GM04504 (cell line): ENCODE results near the gene CDKN2B-AS1.

ENCODE experiments used
- DNase-seq: peaks from one replicate; pipeline ENCODE4 v3.0.0-alpha.2; 2012; ENCODE audit warnings: low read depth

The CDKN2B-AS1 gene

DNA sequence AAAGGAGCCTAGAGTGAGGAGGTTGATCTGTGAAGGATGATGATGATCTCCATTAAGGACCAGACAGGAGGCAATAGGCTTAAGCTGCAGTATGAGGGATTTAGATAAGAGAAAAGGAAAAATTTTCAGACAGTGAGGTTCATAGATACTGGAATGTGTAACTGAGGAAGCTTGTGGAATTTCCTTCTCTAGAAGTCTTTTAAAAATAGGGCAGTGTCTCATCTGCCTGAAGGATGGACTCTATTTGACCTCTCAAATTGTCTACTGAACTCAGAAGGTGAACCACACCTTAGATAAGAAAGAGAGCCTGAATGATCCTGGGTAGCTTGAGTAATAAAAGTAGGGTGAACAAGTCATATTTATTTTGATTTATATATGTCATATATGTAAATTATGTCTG, 162.7 kb downstream of the CDKN2B-AS1 start:
- DNase-seq, result no peak

DNA sequence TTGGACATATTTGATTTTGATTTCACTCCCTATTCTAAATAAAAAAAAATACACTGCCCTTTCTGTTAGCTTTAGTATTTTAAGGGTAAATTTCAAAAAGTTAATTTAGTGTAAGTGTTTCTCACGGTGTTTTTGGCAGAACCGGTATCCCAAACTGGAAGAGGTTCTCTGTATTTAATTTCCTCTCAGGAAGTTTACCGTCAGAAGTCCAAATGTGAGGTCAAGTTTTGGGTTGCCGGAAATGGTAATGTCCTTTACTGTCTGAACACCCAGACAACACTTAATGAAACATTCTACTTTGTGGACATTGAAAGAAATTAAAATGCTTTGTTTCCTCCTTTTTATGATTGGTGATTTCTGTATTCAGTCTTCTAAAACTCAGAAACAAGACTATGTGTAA, 163.2 kb downstream of the CDKN2B-AS1 start:
- DNase-seq, result no peak

DNA sequence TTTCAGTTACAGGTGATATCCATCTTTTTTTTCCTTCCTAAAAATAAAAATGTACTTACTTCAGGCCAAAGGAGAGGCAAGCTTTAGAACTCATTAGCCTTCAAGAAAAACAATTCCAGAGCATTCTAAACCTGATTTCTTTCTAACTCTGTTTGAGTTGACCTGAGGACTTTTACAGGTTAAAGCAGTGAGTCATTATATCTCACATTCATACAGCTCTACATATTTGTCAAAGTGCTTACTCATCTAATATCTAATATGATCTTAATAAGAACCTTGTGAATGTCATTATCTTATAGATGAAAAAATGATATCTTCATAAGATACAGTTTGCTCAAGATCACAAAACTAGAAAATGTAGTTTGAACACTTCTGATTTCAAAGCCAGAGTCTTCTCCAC, 163.7 kb downstream of the CDKN2B-AS1 start:
- no peak for DNase-seq

DNA sequence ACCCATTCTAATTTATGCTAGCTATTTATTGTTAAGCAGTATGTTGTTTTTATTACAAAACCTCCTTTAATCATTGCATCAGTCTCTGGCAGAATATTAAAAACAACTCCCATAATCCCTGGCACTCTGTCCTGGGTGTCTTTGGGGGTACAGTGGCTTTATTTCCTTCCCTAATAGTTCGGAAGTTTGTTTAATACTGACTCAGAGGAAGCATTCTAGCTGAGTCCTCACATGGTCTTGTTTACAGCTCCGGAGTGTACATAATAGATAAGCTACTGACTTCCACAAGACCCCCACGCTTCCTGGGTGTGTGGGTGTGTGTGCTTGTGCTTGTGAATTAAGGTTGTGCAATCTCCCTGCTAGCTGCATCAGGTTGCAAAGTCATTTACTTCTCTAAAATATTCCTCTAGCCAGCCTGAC, 164.3 kb downstream of the CDKN2B-AS1 start:
- DNase-seq, result no peak

DNA sequence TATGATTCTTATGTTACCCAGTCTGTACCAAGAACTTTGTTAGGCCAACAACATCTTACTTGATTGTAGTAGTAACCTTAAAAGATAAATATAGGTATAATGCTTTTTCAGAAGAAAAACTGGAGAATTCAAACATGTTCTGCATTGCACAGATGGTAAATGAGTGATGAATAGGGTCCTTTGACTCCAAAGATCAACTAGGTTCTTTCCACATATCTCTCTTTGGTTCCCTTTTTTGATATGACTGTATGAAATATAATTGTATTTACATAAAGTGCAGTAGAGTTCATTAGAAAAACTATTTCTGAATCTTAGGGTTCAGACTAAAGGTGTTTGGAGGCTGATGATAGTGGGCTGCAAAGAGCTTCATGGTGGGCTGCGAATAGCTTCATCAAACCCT, 165.0 kb downstream of the CDKN2B-AS1 start:
- no peak for DNase-seq

DNA sequence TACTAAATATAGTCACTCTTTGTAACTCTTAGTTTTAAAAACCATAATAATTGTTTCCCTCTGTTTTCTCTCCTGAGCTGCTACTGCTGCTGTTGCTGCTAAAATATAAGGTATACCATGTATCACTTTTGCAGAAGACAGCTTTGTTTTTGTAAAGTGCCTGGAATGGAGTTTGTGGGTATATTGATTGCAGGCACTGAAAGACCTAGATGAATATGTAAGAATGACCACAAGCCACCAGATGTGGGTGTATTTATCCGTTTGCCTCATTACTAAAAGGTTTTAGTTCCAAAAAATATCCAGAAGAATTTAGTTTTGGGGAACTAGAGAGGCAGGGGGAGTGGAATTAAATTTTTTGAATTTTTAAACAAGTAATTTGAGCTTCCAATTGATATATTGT, 165.6 kb downstream of the CDKN2B-AS1 start:
- DNase-seq, result no peak

DNA sequence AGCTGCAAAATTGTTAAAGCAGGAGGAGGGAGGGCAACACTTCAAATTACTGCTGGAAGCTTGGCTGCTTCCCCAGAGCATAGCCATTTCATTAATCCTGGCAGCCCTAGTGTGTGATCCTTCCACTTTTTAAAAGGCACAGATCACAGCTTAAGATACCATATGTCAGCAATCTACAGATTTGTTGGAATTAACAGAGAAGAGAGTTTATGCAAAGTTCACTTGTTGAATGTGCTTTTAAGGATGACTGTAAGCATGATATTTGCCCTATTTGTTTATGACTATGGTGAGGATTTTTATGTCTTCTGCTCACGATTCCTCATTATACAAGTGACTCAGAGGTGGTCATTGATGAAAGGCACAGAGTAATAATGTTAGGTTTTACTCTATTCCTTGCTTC, 170.6 kb downstream of the CDKN2B-AS1 start:
- DNase-seq, result peak; percentile 58

DNA sequence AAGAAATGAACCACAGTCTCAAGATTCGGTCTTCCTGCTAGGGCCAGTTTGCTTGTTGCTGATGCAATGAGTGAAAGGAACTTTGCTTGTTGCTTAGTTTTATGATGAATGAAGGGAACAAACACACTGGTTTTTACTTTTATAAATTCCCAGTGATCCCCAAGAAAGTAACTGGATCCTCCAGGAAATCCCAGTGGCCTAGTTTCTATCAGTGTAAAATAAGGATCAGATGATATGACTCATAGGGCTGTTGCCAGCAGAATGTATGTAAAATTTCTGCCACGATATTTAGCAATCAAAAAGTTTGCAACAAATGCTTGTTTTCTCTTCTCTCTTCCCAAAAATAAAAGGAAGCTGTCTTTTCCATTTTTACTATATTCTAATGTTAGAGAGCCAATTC, 174.7 kb downstream of the CDKN2B-AS1 start:
- DNase-seq, result no peak

DNA sequence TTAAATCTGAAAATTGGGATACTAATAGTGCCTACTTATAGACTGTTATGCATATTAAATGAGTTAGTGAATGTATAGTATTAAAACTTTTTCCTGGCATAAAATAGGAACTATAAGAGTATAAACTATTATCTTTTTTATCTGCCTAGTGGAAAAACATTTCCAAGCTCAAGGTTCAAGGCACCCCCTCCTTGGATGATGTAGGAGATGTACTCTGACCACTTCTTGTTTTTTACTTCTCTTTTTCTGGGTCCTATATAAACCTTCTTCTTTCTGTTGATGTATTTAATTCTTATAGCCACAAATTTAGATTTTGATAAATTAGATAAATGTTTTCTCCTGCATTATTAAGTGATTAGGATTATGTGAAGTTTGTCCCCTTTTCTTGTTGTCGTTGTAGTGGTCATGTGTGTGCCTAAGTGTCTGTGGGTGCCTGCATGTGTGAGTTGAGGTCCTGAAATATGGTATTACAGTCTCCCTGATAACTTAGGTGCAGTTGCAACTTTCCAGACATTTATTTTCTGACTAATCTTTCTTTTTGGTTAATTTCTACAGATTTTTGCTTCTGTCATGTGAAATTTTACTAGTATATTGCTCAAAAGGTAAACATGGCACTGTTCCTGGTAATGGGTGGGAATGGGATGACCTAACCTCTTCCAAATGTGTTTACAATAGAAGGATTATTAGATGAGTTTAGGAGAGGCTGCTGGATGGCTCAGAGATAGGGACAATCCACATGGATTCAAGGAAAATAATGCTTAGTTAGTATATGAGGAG, 175.3 kb downstream of the CDKN2B-AS1 start:
- DNase-seq, result peak; percentile 79
